ENCODE results near the gene ACADL. TPM values are rescaled to one million over a fixed set of nuclear protein-coding genes. Genes with fewer than 3 reads are reported as not detected.
A peak's percentile ranks its signal among the peaks of the same experiment; 100 is the strongest.

Gene ACADL
- total RNA-seq, 1 donor from 2014 or later, result 45.4 TPM

DNA sequence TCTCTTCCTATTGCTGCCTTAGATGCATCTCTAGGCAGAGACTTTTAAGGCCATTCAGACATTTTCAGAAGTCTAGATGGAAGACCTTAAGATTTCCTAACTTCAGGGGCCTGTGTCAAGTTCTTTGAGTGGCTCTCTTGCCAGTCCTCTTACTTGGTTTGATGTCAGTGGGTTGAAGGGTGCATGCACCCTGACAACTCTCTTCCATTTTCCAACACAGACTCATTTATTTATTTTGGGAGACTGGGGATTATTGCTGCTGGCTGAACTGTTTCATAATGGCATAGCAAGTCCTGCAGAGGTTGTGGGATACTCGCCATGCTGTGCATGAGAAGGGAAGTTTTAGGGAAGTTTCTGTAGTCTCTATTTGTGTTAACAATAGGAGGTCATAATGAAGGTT, 39.0 kb upstream of the ACADL start:
- H3K27me3 ChIP-seq (ENCODE audit: low read depth), result no peaks in the 10 kb centered on the region
- ATAC-seq (peak; percentile 43 to 51), DNase-seq (no peak)
- no peaks in the 10 kb centered on the region for H3K4me1 ChIP-seq
- no peaks in the 10 kb centered on the region for H3K36me3 ChIP-seq
- no peak overlapping the region for H3K4me3 ChIP-seq
- intact Hi-C loops (cut with DNase I), result no loop called here
- no peak overlapping the region for H3K27ac ChIP-seq
- H3K9me3 ChIP-seq, result no peaks in the 10 kb centered on the region
- TF ChIP-seq, protein P1, sequence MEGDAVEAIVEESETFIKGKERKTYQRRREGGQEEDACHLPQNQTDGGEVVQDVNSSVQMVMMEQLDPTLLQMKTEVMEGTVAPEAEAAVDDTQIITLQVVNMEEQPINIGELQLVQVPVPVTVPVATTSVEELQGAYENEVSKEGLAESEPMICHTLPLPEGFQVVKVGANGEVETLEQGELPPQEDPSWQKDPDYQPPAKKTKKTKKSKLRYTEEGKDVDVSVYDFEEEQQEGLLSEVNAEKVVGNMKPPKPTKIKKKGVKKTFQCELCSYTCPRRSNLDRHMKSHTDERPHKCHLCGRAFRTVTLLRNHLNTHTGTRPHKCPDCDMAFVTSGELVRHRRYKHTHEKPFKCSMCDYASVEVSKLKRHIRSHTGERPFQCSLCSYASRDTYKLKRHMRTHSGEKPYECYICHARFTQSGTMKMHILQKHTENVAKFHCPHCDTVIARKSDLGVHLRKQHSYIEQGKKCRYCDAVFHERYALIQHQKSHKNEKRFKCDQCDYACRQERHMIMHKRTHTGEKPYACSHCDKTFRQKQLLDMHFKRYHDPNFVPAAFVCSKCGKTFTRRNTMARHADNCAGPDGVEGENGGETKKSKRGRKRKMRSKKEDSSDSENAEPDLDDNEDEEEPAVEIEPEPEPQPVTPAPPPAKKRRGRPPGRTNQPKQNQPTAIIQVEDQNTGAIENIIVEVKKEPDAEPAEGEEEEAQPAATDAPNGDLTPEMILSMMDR (IDR thresholded peaks at IDR 0.05), result no peak

DNA sequence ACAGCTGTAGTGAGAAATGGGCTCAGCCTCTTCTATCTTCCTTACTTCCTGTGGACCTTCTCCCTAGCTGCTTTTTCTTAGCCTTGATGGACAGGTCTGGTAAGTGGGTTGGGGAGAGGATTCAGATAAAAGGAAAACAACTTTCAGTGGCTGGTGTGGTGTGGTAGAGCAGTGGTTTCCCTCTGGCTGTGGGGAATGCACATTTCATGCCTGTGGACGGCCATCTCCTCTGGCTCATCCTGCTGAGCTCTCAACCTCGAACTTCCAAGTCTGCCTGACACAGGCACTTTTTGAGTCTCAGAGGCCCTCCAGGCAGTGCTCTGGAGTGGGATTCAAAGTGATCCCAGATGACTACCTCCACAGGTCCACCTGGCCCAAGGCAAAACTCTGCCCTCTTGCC, 38.6 kb upstream of the ACADL start:
- DNase-seq (no peak), ATAC-seq (peak; percentile 23 to 35)
- Histone ChIP-seq H3K4me3 (no peak overlapping the region), H3K9me3 (no peaks in the 10 kb centered on the region), H3K27me3 (ENCODE audit: low read depth) (no peaks in the 10 kb centered on the region), H3K4me1 (no peaks in the 10 kb centered on the region), H3K36me3 (no peaks in the 10 kb centered on the region), H3K27ac (no peak overlapping the region)
- TF ChIP-seq, protein P1 (IDR thresholded peaks at IDR 0.05), result no peak
- intact Hi-C loops (cut with DNase I), result no loop called here

GRCh38 chr2:210262036-210262435, 36.8 kb upstream of the ACADL start:
- ATAC-seq, result no peak
- intact Hi-C loops (cut with DNase I), result no loop called here
- TF ChIP-seq, protein P1 (IDR thresholded peaks at IDR 0.05), result no peak

GRCh38 chr2:210259687-210260086, 34.4 kb upstream of the ACADL start:
- ATAC-seq (no peak), DNase-seq (no peak)
- TF ChIP-seq, protein P1 (IDR thresholded peaks at IDR 0.05), result no peak
- no peak overlapping the region for H3K4me3 ChIP-seq
- no peaks in the 10 kb centered on the region for H3K27me3 ChIP-seq (ENCODE audit: low read depth)
- no peaks in the 10 kb centered on the region for H3K9me3 ChIP-seq
- no peaks in the 10 kb centered on the region for H3K4me1 ChIP-seq
- H3K27ac ChIP-seq, result no peak overlapping the region
- H3K36me3 ChIP-seq, result no peaks in the 10 kb centered on the region
- intact Hi-C loops (cut with DNase I), result no loop called here

More at GRCh38 chr2:210262036-210262435, 36.8 kb upstream of the ACADL start:
- H3K4me1 ChIP-seq, result no peaks in the 10 kb centered on the region
- no peak overlapping the region for H3K27ac ChIP-seq
- DNase-seq, result no peak
- H3K4me3 ChIP-seq, result no peak overlapping the region
- no peaks in the 10 kb centered on the region for H3K36me3 ChIP-seq
- no peaks in the 10 kb centered on the region for H3K27me3 ChIP-seq (ENCODE audit: low read depth)
- H3K9me3 ChIP-seq, result no peaks in the 10 kb centered on the region

GRCh38 chr2:210252699-210253606, 27.7 kb upstream of the ACADL start:
- ATAC-seq (peak; percentile 83 to 85), DNase-seq (peak; percentile 60)
- Histone ChIP-seq H3K4me1 (no peaks in the 10 kb centered on the region), H3K27ac (peak overlapping the region; percentile 44), H3K27me3 (ENCODE audit: low read depth) (no peaks in the 10 kb centered on the region), H3K9me3 (no peaks in the 10 kb centered on the region), H3K36me3 (no peaks in the 10 kb centered on the region), H3K4me3 (peak overlapping the region; percentile 12)
- TF ChIP-seq, protein P1 (IDR thresholded peaks at IDR 0.05), result no peak
- intact Hi-C loops (cut with DNase I), result no loop called here
